Raji (cell line): ENCODE results near the gene CXCL17.
A peak's percentile ranks its signal among the peaks of the same experiment; 100 is the strongest.

Experiments
- POLR2A ChIP-seq: IDR thresholded peaks from 2 replicates; pipeline ENCODE4 v1.6.1; 2011; ENCODE audit warnings: low read depth, low read length, control low read depth; ENCODE audit not compliant: insufficient read depth

Gene CXCL17

GRCh38 chr19:42397263-42398166 lies 45.2 kb downstream of the CXCL17 start:
- no peak for TF ChIP-seq POLR2A

- peak; percentile 90 for TF ChIP-seq POLR2A
These were observed 46.1 kb downstream of the CXCL17 start for GRCh38 chr19:42396381-42397262.

- TF ChIP-seq POLR2A, result no peak
These were observed 48.0 kb downstream of the CXCL17 start for GRCh38 chr19:42394751-42395150.

- TF ChIP-seq POLR2A, result no peak
These were observed 50.6 kb downstream of the CXCL17 start for GRCh38 chr19:42392165-42392564.

- TF ChIP-seq POLR2A, result no peak
These were observed 52.8 kb downstream of the CXCL17 start, which contains the start of gene CNFN for GRCh38 chr19:42389899-42390298. Gene CNFN, minus strand, starts transcription at chr19:42390297. Its CDS starts 1,260 bp downstream, at chr19:42389037.

GRCh38 chr19:42388851-42389489 lies 53.8 kb downstream of the CXCL17 start:
- TF ChIP-seq POLR2A, result no peak

GRCh38 chr19:42386974-42387707 lies 55.6 kb downstream of the CXCL17 start:
- peak; percentile 48; the same call in 1 of the 2 replicates for TF ChIP-seq POLR2A

GRCh38 chr19:42380155-42380554 lies 62.6 kb downstream of the CXCL17 start:
- TF ChIP-seq POLR2A, result no peak
